SK-MEL-5 (cell line): Measurements from ENCODE around the gene ANKRD18A. TPM values are rescaled to one million over a fixed set of nuclear protein-coding genes. Genes with fewer than 3 reads are reported as not detected.
"Not testable (repeated sequence)": the region's sequence is repeated elsewhere in the genome, so short reads cannot be mapped to it uniquely, and the experiment has no call there.

Experiments used
- DNase-seq: peaks from one replicate; pipeline ENCODE4 v3.0.0-alpha.2; 2016; ENCODE audit warnings: low read depth, low spot score
- in situ Hi-C: cut with HindIII; loops from 2 replicates; pipeline ENCODE4 v1.10.0; 2016; ENCODE audit warnings: low sequenced_read_pairs, high pct_unique_total_duplicates, low pct_unique_long_range_greater_than_20kb
- total RNA-seq: library from RNA; depleted of rRNA; stranded (reverse); fragments of >200 nt; shearing (Covaris generic); gene quantifications from 2 replicates; pipeline ENCODE4 v1.2.3, GENCODE V29; 2014

The ANKRD18A gene
- total RNA-seq, 1 experiment from 2014 or later = not detected

DNA sequence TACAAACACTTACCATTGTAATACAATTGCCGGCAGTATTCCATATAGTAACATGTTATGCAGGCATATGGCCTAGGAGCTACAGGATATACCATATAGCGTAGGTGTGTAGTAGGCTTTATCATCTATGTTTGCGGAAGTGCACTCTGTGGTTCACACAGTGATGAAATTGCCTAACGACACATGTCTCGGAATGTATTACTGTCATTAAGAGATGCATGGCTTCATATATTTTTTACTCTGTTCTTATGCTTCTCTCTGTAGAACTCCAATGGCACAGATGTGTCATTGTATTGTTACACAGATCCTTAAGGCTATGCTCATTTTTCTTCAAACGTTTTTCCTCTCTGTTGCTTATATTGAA lies 19.2 kb upstream of the ANKRD18A start:
- in situ Hi-C loops = no loop called here
- no peak for DNase-seq

DNA sequence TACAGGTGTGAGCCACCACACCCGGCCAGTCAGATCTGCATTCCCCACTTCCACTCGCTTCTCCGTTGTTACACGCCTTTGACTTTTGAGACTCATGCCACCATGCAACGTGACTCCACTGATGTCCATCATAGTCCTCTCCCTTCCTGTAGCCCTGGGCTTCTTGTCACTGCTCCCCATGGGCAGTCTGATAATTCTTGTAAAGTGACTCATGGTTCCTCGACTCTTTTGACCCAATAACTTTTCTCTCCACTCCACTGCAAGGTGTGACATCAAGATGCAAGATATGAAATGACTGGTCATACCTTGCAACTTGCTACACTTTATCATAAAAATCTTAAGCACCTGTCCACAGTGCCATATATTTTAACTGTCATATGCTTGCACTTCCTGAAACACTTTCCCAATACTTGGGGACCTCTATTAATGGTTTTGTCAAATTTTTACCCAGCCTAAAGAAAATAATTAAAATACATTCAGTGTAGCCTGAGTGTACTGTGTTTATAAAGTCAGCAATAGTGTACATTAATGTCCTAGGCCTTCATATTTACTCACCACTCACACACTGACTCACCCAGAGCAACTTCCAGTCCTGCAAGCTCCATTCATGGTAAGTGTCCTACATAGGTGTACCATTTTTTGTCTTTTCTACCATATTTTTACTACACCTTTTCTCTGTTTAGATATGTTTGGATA lies 18.6 kb upstream of the ANKRD18A start:
- no peak for DNase-seq
- in situ Hi-C loops = no loop called here

DNA sequence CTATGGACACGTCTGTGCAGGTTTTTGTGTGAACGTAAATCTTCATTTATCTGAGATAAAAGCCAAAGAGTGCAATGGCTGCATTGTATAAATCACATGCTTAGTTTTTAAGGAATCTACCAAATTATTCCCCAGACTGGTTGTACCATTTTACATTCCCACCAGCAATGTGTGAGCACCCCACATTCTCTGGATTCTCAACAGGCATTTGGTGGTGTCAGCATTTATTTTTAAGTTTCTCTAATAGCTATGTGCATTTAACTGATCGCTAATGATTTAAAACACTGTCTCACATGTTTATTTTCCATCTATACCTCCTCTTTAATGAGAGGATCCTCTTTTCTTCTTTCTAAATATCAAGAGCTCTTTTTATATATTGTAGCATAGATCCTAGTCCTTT lies 13.9 kb upstream of the ANKRD18A start:
- in situ Hi-C loops = no loop called here
- DNase-seq = no peak

DNA sequence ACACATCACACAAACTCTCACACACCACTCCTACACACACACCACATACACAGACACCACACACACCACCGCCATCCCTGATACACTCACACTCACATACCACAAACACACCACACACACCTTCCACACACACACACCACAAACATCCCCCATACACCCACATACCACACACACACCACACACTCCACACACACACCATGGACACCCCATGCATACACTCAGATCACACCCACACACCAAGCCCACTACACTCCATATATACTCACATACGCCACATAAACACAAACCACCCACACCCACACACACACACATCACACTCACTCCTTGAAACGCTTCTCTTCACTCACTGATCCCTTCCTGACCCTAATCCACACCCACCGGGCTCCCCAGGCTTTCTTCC lies 9.1 kb upstream of the ANKRD18A start:
- no peak for DNase-seq
- in situ Hi-C loops = no loop called here

DNA sequence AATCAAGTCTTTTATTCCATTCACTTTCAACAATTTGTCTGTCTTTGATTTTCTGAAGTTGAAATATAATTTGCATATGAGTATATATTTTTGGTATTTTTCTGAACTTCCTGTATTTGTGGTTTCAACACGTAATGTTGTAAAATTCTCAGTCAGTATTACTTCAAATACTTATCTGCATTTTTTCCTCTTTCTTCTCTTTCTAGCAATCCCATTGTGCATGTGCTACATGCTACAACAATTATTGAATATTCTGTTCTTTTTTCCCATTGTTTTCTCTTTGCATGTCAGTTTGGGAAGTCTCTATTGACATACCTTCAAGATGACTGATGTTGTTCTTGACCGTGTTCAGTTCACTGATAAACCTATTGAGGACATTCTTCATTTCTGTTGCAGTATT lies 5.6 kb upstream of the ANKRD18A start:
- in situ Hi-C loops = no loop called here
- no peak for DNase-seq

DNA sequence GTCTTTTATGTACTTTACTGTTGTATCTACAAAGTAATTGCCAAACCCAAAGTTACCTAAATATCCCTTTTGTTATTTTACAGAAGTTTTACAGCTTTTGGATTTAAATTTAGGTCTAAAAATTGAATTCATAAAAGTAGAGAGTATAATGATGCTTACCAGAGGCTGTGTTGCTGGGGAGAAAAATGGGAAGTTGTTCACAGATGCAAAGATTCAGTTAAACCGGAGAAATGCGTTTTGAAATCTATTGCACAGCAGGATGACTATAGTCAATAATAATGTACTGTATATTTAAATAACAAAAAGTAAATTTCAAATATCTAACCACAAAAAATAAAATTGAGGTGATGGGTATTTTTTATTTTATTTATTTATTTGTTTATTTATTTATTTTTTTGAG lies 2.6 kb upstream of the ANKRD18A start:
- in situ Hi-C loops = no loop called here
- no peak for DNase-seq

DNA sequence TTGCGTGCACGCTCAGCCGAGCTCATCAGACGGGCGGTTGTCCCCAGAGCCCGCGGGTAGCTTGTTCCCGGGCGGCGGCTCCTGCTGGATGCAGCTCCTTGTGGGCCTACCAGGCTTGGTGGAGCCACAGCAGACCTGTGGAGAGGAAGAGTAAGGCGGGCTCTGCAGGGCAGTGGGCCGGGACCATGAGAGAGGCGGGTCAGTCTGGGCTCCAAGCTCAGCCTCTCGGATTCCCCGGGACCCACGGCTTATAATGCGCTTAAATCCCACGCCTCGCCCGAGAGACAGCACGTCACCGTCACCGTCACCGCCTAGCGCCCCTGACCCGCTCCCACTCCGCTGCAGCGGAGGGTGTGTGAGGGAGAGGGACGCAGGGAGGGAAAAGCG lies 1.9 kb upstream of the ANKRD18A start:
- no peak for DNase-seq
- in situ Hi-C loops = no loop called here

DNA sequence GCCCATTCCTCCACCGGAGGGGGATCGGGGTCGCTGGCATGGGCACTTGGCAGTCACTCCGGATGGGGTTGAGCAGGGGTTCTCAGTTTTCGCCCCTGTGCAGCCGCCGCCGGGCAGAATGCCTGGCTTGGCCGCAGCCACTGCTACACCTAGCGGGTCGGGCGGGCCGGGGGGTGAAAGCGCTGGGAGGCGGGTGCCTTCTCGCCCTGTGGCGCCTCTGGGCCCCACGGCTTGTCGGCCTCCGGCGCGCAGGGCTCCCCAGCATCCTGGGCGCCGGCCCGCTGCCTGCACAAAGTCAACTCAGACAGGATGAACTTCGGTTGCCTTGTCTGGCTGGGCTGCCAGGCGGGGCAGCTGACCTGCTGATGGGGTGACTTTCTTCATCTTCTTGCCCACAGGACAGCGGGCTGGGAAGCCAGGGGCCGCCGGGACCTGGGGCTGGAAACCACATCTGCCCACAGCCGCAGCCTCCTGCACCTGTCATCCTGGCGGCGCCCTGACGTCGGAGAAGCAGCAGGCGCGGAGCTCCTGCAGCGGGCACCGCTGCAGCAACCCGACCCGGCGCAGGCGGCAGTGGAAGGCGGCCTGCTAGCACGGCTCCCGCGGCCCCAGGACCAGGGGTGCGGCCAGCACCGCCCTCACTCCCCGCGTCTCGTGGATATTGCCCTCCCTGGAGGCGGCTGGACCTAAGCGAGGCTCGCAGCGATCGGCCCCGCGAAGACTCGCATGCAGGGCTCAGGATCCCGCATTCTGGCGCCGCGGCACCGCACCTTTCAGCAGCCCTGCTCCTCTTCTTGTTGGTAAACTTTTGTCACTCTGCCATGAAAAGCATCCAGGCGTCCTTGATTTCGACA lies 1.3 kb upstream of the ANKRD18A start:
- in situ Hi-C loops = no loop called here
- DNase-seq = no peak

DNA sequence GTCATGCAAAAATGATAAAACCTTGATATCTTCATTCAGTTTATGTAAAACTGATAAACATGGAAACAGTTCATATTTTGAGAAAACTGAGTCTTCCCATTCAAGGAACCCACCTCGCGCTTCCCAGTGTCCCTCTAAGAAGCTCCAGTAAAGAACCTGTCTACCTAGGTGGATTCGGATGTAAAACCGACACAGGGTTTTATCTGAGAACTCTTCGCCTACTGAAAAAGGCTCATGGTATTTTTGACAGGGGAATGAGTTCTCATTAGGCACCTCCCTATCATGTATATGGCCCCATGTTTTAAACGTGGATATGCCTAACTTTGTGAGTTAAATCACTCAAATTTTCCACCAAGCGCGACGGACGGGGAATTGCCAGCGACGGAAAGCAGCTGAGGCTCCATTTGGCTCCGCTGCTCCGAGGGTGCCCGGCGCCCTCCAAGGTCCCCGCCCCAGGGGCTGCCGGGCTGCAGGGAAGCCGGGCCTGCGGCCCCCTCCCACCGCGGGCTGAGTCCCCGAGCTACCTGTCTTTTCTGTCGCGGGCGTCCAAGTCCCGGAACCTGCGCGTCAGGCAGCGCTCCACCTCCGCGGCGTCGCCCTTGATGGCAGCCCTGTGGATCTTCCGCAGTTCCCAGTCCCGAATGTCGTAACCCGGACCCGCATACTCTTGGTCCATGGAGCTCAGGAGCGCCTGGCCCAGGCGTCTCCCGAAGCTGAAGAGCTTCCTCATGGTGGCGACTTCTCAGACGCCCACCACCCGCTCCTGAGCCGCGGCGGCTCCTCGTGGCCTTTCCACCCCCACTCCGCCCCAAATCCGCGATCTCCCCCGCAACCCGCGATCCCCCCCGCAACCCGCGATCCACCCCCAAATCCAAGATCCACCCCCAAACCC lies 594 bp downstream of the ANKRD18A start:
- DNase-seq = no peak

DNA sequence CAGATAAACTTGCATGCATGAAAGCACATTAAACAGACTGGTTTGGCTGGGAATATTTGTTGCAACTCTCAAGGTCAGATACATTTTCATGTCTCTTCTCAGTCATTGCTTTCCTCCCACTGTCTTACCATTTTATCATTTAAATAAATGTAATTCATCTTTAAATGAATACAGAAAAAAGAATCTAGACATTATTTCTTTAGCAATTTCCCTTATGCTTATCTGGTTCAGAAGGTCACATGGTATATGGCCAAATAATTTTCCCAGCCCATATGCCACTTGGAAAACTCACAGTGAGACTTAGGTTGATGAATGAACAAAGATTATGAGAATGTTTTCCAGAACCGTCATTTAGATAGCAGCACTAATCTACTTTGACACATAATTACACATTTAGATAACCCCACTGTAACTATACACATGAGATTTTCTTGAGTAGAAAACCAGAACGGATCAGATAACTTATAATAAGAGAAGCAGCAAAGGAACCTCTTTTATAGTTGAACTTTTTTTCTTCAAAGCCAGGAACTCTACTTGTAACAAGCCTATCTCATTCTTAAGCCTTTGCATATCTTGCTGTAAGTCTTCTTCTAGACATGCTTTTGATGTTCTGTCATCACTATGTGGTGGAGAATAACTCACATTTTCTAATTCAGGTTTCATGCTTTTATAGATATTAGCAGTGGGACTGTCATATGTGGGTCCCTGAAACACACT lies 22.2 kb downstream of the ANKRD18A start:
- DNase-seq, in situ Hi-C loops: not testable (repeated sequence)

More for the DNA sequence above, 594 bp downstream of the ANKRD18A start:
- in situ Hi-C loops = no loop called here

DNA sequence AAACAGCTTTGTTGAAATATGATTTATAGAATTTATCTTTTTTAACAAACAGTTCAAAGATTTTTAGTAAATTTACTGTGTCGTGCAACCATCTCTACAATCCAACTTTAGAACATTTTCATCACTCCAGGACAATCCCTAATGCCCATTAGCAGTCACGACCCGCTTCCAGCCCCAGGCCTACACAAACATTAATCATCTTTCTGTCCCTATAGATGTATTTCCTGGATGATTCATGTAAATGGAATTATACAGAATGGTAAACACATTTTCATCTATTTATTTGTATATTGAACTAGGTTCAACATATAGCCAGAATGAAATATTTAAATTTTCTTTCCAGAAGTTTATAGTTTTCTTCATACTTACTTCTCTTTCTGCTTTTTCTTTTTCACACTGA lies 25.3 kb downstream of the ANKRD18A start:
- in situ Hi-C loops = not testable (repeated sequence)

DNA sequence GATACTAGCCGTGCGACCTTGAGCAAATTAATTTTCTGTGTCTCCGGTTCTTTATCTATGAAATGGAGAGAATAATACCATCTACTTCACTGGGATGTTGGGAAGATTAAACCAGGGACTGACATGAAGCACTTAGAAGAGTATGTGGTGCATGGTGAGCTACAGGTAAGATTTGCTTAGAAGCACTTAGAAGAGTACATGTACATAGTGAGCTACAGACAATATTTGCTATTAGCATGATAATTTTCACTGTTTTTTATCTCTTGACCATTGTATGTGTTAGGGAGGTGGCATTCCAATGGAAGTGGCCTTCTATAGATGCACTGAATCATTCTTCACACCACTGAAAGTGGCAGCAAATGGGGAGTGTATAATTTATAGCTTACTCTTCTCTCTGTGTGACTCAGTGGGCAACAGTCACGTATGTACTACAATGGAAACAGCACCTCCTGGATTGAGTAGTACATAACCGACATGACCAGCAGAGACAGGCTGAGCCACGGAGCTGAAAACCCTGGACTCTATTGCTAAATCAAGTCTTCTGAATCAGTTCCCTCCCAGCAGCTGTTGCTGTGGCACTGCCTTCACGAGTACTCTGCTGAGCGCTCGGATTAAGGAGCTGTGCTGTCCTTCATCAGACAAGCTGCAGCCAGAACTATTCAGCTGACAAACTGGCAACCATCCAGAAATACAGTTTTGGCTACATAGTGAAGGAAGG lies 28.9 kb downstream of the ANKRD18A start:
- in situ Hi-C loops, DNase-seq: not testable (repeated sequence)

More for the DNA sequence above, 25.3 kb downstream of the ANKRD18A start:
- DNase-seq = not testable (repeated sequence)

DNA sequence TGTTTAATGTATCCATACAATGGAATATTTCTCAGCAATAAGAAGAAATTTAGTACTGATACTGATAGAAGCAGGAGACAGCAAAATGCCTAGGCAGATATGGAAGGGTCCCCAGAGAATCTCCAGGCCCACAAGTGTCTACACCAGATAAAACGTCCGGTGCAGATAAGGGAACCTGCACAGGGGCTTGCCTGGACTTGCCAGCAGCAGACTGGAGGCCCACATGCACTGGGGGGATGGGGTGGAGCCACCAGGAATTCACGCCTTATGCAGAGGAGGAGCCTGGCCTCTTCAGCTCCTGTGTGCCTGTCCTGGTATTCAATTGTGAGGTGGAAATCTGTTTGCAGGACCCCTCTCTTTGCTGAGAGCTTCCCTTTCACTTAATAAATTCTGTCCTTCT lies 36.6 kb downstream of the ANKRD18A start:
- in situ Hi-C loops, DNase-seq: not testable (repeated sequence)

DNA sequence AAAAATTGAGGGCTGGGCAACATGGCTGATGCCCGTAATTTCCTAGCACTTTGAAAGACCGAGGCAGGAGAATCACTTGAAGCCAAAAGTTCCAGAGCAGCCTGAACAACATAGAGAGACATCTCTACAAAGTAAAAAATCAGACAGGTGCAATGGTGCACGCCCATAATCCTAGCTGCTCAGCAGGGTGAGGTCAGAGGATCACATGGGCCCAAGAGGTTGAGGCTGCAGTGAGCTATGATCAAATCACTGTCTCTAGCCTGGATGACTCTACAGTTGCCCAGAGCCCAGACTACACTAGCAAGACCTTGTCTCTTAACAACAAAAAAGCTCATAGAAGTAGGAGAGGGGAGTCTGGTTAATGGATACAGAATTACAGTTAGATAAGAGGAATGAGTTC lies 40.3 kb downstream of the ANKRD18A start:
- in situ Hi-C loops = not testable (repeated sequence)

DNA sequence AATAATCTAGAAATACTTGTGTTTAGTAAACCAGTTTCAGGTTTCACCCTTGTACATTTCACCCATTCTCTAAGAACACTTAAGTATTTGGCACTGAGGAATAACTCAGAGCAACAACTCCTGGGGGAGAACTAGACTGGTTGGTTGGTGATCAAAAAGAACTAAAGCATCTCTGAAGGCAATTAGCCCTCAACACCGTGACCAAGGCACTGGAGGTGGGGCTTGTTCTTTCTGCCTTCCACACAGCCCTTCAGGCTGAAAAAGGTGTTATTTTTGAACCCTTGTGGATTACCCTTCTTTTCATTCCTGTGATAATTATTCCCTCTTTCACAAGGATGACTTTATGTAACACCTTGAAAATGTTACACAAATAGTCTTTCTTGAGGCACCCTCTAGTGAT lies 44.2 kb downstream of the ANKRD18A start:
- in situ Hi-C loops, DNase-seq: not testable (repeated sequence)

More for the DNA sequence above, 40.3 kb downstream of the ANKRD18A start:
- DNase-seq = not testable (repeated sequence)

DNA sequence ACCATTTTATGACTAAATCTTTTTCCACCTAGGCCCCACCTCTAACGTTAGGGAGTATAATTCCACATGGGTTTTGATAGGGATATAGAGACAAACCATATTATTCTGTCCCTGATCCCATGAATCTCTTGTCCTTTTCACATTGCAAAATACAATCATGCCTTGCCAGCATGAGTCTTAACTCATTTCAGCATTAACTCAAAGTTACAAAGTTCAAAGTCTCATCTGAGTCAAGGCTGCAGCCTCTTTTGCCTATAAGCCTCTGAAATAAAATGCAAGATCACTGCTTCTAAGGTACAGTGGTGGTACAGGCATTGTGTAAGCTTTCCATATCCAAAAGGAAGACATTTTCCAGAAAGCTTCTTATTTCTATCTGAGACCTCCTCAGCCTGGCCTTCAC lies 54.3 kb downstream of the ANKRD18A start:
- DNase-seq, in situ Hi-C loops: not testable (repeated sequence)

DNA sequence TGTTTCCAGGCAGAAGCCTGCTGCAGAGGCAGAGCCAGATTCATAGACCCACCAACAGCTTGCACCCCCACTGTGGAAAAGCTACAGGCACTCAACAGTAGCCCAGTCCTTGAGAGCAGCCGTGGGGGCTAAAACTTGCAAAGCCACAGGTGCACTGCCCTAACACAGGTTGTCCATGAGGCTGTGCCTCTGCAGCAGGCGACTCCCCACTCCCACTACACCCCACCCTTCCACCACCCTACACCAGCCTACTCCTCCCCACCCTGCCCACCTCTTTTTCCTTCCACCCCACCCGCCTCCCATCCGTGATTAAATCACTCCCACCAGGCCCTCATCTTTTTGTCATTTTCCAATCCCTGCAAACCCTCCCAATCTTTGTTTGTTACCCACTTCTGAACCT lies 55.2 kb downstream of the ANKRD18A start:
- in situ Hi-C loops = not testable (repeated sequence)

More for the DNA sequence above, 55.2 kb downstream of the ANKRD18A start:
- DNase-seq = not testable (repeated sequence)
